Loucy (cell line): Measurements from ENCODE around the gene TIE1.

Experiments used
- H2AFZ ChIP-seq: fragments of 200-600 bp; sonication (generic); 2 replicates; pipeline ENCODE4 v1.6.0; 2016; ENCODE audit warnings: antibody characterized with exemption, mild to moderate bottlenecking, low read length, moderate library complexity
- H3F3A ChIP-seq: fragments of 200-600 bp; 2 replicates; pipeline ENCODE4 v1.6.0; 2016; ENCODE audit warnings: antibody characterized with exemption, low read depth, mild to moderate bottlenecking
- H3K27me3 ChIP-seq: fragments of 200-600 bp; sonication (generic); 2 replicates; pipeline ENCODE4 v1.6.1; 2014; ENCODE audit warnings: low read length, mild to moderate bottlenecking; ENCODE audit not compliant: insufficient read depth, poor library complexity, severe bottlenecking
- H3K36me3 ChIP-seq: fragments of 200-600 bp; sonication (generic); 2 replicates; pipeline ENCODE4 v1.6.1; 2016; ENCODE audit warnings: low read length; ENCODE audit not compliant: insufficient read depth
- H3K4me1 ChIP-seq: fragments of 200-600 bp; sonication (generic); 2 replicates; pipeline ENCODE4 v1.5.1; 2014; ENCODE audit warnings: low read length, mild to moderate bottlenecking; ENCODE audit not compliant: insufficient read depth, poor library complexity, severe bottlenecking
- H3K4me2 ChIP-seq: fragments of 200-600 bp; sonication (generic); 2 replicates; pipeline ENCODE4 v1.6.0; 2014; ENCODE audit warnings: antibody characterized with exemption, low read length, low read depth, mild to moderate bottlenecking; ENCODE audit not compliant: poor library complexity, severe bottlenecking
- H3K4me3 ChIP-seq: fragments of 200-600 bp; sonication (generic); 2 replicates; pipeline ENCODE4 v1.5.1; 2014; ENCODE audit warnings: low read length, mild to moderate bottlenecking, mixed read lengths; ENCODE audit not compliant: poor library complexity, severe bottlenecking
- H3K79me2 ChIP-seq: fragments of 200-600 bp; sonication (generic); 2 replicates; pipeline ENCODE4 v1.6.1; 2014; ENCODE audit warnings: low read length; ENCODE audit not compliant: insufficient read depth
- H3K9ac ChIP-seq: fragments of 200-600 bp; sonication (generic); 2 replicates; pipeline ENCODE4 v1.6.0; 2014; ENCODE audit warnings: mild to moderate bottlenecking, low read depth, low read length, moderate library complexity; ENCODE audit not compliant: poor library complexity, severe bottlenecking
- H3K9me2 ChIP-seq: fragments of 200-600 bp; sonication (generic); replicated peaks from 2 replicates; pipeline ENCODE4 v1.6.1; 2016; ENCODE audit warnings: low read depth, low read length, mixed read lengths
- H3K9me3 ChIP-seq: fragments of 200-600 bp; sonication (generic); 2 replicates; pipeline ENCODE4 v1.6.1; 2014; ENCODE audit warnings: mild to moderate bottlenecking, antibody characterized with exemption, low read length, low read depth; ENCODE audit not compliant: insufficient read depth
- H4K20me1 ChIP-seq: fragments of 200-600 bp; sonication (generic); 2 replicates; pipeline ENCODE4 v1.6.0; 2014; ENCODE audit warnings: antibody characterized with exemption, low read length, mild to moderate bottlenecking; ENCODE audit not compliant: insufficient read depth, poor library complexity, severe bottlenecking
- EZH2phosphoT487 ChIP-seq: fragments of 200-600 bp; IDR thresholded peaks from 2 replicates; pipeline ENCODE4 v1.6.1; 2018; ENCODE audit warnings: antibody characterized with exemption, mild to moderate bottlenecking, moderate library complexity, borderline replicate concordance
- TF ChIP-seq, protein P1 (sequence below): fragments of 200-600 bp; sonication (generic); conservative IDR thresholded peaks from 2 replicates; pipeline ENCODE4 v1.5.1; 2014; ENCODE audit warnings: mild to moderate bottlenecking, antibody characterized with exemption, low read length

The TIE1 gene

DNA sequence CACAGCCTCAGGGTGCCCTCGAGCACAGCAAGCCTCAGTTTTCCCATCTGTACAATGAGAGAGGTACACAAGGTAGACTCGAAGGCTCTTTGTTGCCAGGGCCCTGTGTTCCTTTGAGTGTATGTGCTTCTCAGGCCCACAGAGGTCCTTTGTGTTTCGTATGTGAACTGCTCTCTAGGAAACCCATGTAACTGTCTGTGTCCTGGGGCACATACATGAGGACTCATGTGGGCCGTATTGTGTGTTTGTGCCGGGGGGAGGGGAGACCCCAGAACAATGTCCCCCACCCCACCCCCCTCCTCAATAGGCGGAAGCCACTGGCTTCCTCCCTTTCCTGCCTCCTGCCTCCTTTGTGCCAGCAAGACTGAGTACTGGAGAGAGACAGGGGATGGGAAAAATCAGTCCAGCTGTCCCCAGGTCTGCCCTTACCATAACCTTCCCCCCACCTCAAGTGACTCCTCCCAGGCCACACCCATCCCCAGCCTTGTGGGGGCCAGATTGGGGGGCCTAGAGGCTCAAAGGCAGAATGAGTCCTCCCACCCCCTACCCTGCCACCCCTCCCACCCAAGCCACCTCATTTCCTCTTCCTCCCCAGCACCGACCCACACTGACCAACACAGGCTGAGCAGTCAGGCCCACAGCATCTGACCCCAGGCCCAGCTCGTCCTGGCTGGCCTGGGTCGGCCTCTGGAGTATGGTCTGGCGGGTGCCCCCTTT, at the start of gene TIE1:
Gene TIE1 (plus strand): TSS at position 605 of the 717 bp plus-strand sequence. CDS start 90 bp downstream, at position 695.
- Histone ChIP-seq H3K36me3 (no peaks in the 10 kb centered on the region), H3K4me3 (peak within 1 kb of the TSS; percentile 70), H3K4me1 (peaks cover 19% of the 10 kb centered on the region), H3K9me2 (no peaks in the 10 kb centered on the region), H3F3A (no peaks in the 10 kb centered on the region), H4K20me1 (no peaks in the 10 kb centered on the region), H3K79me2 (no peaks in the 10 kb centered on the region), H3K9me3 (no peaks in the 10 kb centered on the region), H3K27me3 (no peaks in the 10 kb centered on the region), H3K9ac (peak within 1 kb of the TSS; percentile 63), H2AFZ (peak within 1 kb of the TSS; percentile 51; the same call in 1 of the 2 replicates), H3K4me2 (peak within 1 kb of the TSS; percentile 60)
- no peak for TF ChIP-seq EZH2phosphoT487
- TF ChIP-seq, protein P1, sequence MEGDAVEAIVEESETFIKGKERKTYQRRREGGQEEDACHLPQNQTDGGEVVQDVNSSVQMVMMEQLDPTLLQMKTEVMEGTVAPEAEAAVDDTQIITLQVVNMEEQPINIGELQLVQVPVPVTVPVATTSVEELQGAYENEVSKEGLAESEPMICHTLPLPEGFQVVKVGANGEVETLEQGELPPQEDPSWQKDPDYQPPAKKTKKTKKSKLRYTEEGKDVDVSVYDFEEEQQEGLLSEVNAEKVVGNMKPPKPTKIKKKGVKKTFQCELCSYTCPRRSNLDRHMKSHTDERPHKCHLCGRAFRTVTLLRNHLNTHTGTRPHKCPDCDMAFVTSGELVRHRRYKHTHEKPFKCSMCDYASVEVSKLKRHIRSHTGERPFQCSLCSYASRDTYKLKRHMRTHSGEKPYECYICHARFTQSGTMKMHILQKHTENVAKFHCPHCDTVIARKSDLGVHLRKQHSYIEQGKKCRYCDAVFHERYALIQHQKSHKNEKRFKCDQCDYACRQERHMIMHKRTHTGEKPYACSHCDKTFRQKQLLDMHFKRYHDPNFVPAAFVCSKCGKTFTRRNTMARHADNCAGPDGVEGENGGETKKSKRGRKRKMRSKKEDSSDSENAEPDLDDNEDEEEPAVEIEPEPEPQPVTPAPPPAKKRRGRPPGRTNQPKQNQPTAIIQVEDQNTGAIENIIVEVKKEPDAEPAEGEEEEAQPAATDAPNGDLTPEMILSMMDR = no peak

DNA sequence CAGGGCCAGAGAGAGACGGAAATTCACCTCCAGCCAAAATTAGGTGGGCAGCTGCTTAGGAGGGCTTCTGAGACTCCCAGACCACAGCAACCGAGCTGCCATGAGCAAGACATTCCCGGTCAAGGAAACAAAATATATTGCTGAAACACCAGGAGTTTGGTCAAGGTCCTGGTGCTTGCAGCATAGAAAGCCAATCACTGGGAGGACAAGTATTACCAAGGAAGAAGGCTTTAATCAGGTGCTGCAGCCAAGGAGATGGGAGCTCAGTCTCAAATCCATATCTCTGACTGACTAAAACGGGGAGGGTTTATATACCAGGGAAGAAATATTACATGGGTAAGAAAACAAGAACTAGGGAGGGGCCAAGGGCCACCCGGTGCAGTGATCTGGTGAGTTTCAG, 49.8 kb upstream of the TIE1 start:
- Histone ChIP-seq H3K4me3 (no peak overlapping the region), H3K4me1 (no peaks in the 10 kb centered on the region), H2AFZ (no peak overlapping the region), H4K20me1 (no peaks in the 10 kb centered on the region), H3F3A (no peaks in the 10 kb centered on the region), H3K36me3 (no peaks in the 10 kb centered on the region), H3K9me2 (no peaks in the 10 kb centered on the region), H3K9ac (no peak overlapping the region), H3K27me3 (peaks cover 6% of the 10 kb centered on the region), H3K4me2 (no peak overlapping the region), H3K79me2 (no peaks in the 10 kb centered on the region), H3K9me3 (peaks cover 5% of the 10 kb centered on the region; the same call in 1 of the 2 replicates)
- no peak for TF ChIP-seq EZH2phosphoT487
- TF ChIP-seq, protein P1 = no peak

DNA sequence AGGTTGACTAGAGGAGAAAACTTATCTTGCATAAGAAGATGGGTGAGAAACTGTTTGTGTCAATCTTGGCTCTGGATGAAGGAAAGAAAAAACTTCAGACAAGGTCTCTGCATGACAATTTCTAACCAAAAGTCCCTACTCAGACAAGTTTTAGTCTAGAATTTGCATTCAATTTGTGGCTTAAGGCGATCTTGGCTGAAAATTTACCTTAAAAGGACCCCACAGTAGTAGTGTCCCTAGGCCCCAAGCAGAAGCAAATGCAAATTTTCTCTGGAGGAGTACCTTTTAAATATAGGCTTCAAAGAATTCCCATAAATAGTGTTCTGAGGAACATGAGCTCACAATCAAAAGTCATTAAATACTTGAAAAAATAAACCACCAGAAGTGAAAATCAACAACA, 48.6 kb upstream of the TIE1 start:
- H3K9ac ChIP-seq = no peak overlapping the region
- no peaks in the 10 kb centered on the region for H3K79me2 ChIP-seq
- peaks cover 2% of the 10 kb centered on the region; the same call in 1 of the 2 replicates for H3K9me3 ChIP-seq
- H3K9me2 ChIP-seq = no peaks in the 10 kb centered on the region
- no peaks in the 10 kb centered on the region for H3K36me3 ChIP-seq
- no peak overlapping the region for H3K4me3 ChIP-seq
- H3K27me3 ChIP-seq = peaks cover under 1% of the 10 kb centered on the region
- no peaks in the 10 kb centered on the region for H3F3A ChIP-seq
- H4K20me1 ChIP-seq = no peaks in the 10 kb centered on the region
- no peak overlapping the region for H2AFZ ChIP-seq
- no peak overlapping the region for H3K4me2 ChIP-seq
- no peak for TF ChIP-seq EZH2phosphoT487
- TF ChIP-seq, protein P1 = no peak
- H3K4me1 ChIP-seq = no peaks in the 10 kb centered on the region
